Adrenal gland (tissue), 5 donors: ENCODE results near the gene ZNF248.

Source experiments
- POLR2A ChIP-seq, 2 donors: fragments of 450-650 bp; IDR thresholded peaks; one replicate each; pipeline ENCODE4 v1.6.1; 2017; ENCODE audit warnings: antibody characterized with exemption in 2 of 2, mild to moderate bottlenecking in 2 of 2, moderate library complexity in 1 of 2
- TF ChIP-seq, protein P1 (sequence below), 6 experiments: fragments of 450-650 bp in 4 of 6; fragments of 200-600 bp in 2 of 6; sonication (generic) in 1 of 6; IDR thresholded peaks; 1 replicate in 5 of 6; 2 replicates in 1 of 6; pipeline versions ENCODE4 v1.5.1 to v1.8.0; 2016 to 2021; ENCODE audit warnings: antibody characterized with exemption in 6 of 6, mild to moderate bottlenecking in 2 of 6, moderate library complexity in 1 of 6
- donor health status: DM: no; HTN: no; CAD: no.

DNA sequence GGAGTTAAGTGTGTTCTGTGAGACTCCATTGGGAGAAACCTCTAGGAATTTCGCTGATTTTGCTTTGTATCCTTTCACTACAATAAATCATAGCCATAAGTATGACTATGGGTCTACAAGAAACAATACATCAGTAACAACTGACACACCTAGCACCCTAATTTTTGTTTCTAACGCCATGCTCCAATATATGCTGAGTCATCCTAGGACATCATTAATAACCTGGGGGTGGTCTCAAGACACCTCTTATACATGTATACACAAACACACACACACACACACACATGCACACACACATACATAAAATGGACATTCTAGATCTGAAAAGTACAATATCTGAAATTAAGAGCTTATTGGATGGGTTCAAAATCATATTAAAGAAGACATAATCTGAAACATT lies 18.2 kb downstream of the ZNF248 start:
- TF ChIP-seq, protein P1, sequence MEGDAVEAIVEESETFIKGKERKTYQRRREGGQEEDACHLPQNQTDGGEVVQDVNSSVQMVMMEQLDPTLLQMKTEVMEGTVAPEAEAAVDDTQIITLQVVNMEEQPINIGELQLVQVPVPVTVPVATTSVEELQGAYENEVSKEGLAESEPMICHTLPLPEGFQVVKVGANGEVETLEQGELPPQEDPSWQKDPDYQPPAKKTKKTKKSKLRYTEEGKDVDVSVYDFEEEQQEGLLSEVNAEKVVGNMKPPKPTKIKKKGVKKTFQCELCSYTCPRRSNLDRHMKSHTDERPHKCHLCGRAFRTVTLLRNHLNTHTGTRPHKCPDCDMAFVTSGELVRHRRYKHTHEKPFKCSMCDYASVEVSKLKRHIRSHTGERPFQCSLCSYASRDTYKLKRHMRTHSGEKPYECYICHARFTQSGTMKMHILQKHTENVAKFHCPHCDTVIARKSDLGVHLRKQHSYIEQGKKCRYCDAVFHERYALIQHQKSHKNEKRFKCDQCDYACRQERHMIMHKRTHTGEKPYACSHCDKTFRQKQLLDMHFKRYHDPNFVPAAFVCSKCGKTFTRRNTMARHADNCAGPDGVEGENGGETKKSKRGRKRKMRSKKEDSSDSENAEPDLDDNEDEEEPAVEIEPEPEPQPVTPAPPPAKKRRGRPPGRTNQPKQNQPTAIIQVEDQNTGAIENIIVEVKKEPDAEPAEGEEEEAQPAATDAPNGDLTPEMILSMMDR (IDR thresholded peaks at IDR 0.05), result no peak
- no peak for TF ChIP-seq POLR2A (IDR thresholded peaks at IDR 0.05)
